ENCODE measurements around the gene WWC2.
"Not testable (repeated sequence)": the region's sequence is repeated elsewhere in the genome, so short reads cannot be mapped to it uniquely, and the experiment has no call there.

GRCh38 chr4:183193730-183194338 is 94.8 kb downstream of the WWC2 start:
- not testable (repeated sequence) for TF ChIP-seq ESRRA (IDR thresholded peaks at IDR 0.05; ENCODE audit: borderline replicate concordance, low read length); RNF2 (IDR thresholded peaks at IDR 0.05; ENCODE audit: borderline replicate concordance, low read depth); FOSL2 (IDR thresholded peaks at IDR 0.05); FOSL2 (CRISPR knock-in tag; IDR thresholded peaks at IDR 0.05); CEBPB (IDR thresholded peaks at IDR 0.05); POLR2A (IDR thresholded peaks at IDR 0.05; ENCODE audit: low read length); BHLHE40 (IDR thresholded peaks at IDR 0.05; ENCODE audit: low read depth, low read length); MAX (IDR thresholded peaks at IDR 0.05); ZC3H11A (IDR thresholded peaks at IDR 0.05)
- TF ChIP-seq, protein P1, sequence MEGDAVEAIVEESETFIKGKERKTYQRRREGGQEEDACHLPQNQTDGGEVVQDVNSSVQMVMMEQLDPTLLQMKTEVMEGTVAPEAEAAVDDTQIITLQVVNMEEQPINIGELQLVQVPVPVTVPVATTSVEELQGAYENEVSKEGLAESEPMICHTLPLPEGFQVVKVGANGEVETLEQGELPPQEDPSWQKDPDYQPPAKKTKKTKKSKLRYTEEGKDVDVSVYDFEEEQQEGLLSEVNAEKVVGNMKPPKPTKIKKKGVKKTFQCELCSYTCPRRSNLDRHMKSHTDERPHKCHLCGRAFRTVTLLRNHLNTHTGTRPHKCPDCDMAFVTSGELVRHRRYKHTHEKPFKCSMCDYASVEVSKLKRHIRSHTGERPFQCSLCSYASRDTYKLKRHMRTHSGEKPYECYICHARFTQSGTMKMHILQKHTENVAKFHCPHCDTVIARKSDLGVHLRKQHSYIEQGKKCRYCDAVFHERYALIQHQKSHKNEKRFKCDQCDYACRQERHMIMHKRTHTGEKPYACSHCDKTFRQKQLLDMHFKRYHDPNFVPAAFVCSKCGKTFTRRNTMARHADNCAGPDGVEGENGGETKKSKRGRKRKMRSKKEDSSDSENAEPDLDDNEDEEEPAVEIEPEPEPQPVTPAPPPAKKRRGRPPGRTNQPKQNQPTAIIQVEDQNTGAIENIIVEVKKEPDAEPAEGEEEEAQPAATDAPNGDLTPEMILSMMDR (IDR thresholded peaks at IDR 0.05), result not testable (repeated sequence)

All from A549 (cell line).